K562 (cell line): ENCODE data around the gene UCHL5. TPM values are rescaled to one million over a fixed set of nuclear protein-coding genes. Genes with fewer than 3 reads are reported as not detected.

ENCODE experiments used
- ATF7 ChIP-seq: fragments of 450-650 bp; IDR thresholded peaks from 2 replicates; pipeline ENCODE4 v1.7.1; 2014; ENCODE audit warnings: mild to moderate bottlenecking, moderate library complexity
- CREM ChIP-seq: IDR thresholded peaks from 2 replicates; pipeline ENCODE4 v1.6.1; 2014; ENCODE audit warnings: antibody characterized with exemption, low read depth
- E4F1 ChIP-seq: fragments of 250-450 bp; sonication (Bioruptor Pico); IDR thresholded peaks from 2 replicates; pipeline ENCODE4 v1.5.0; 2021; ENCODE audit warnings: mild to moderate bottlenecking, borderline replicate concordance
- GATA2 ChIP-seq: sonication (generic); formaldehyde crosslinking; IDR thresholded peaks from 2 replicates; pipeline ENCODE4 v1.4.0; 2020; ENCODE audit warnings: mild to moderate bottlenecking, missing genetic modification reagents
- HOMEZ ChIP-seq: fragments of 250-450 bp; sonication (Bioruptor Pico); IDR thresholded peaks from 2 replicates; pipeline ENCODE4 v1.4.0; 2020; ENCODE audit warnings: mild to moderate bottlenecking, moderate library complexity
- PTTG1 ChIP-seq: fragments of 450-650 bp; IDR thresholded peaks from 2 replicates; pipeline ENCODE4 v1.6.1; 2016; ENCODE audit warnings: low read depth, mild to moderate bottlenecking, missing genetic modification characterization, missing compliant biosample characterization
- SREBF2 ChIP-seq: sonication (generic); formaldehyde crosslinking; IDR thresholded peaks from 2 replicates; pipeline ENCODE4 v1.4.0; 2020; ENCODE audit warnings: mild to moderate bottlenecking, missing genetic modification reagents
- STAT6 ChIP-seq: sonication (generic); formaldehyde crosslinking; IDR thresholded peaks from 2 replicates; pipeline ENCODE4 v1.8.1; 2023; ENCODE audit warnings: mild to moderate bottlenecking, missing genetic modification reagents
- TCF3 ChIP-seq: sonication (generic); formaldehyde crosslinking; IDR thresholded peaks from 2 replicates; pipeline ENCODE4 v1.4.0; 2020; ENCODE audit warnings: mild to moderate bottlenecking, missing genetic modification reagents
- YY1 ChIP-seq, 3 experiments: IDR thresholded peaks; 2 replicates each; pipeline ENCODE4 v1.6.1; 2011; ENCODE audit warnings: low read length in 2 of 3, mild to moderate bottlenecking in 2 of 3, moderate library complexity in 2 of 3, borderline replicate concordance in 1 of 3, control low read depth in 1 of 3, low read depth in 1 of 3; ENCODE audit not compliant: insufficient read depth in 3 of 3, insufficient replicate concordance in 2 of 3, control insufficient read depth in 1 of 3, insufficient read length in 1 of 3; ENCODE audit errors: extremely low read depth in 1 of 3
- ZFX ChIP-seq: sonication (generic); formaldehyde crosslinking; IDR thresholded peaks from 2 replicates; pipeline ENCODE4 v1.8.0; 2022; ENCODE audit warnings: mild to moderate bottlenecking, missing genetic modification reagents, moderate library complexity
- ZNF41 ChIP-seq: fragments of 250-450 bp; sonication (Bioruptor Pico); conservative IDR thresholded peaks from 2 replicates; pipeline ENCODE4 v1.4.0; 2020; ENCODE audit warnings: mild to moderate bottlenecking
- ZNF551 ChIP-seq: fragments of 250-450 bp; sonication (Bioruptor Pico); IDR thresholded peaks from 2 replicates; pipeline ENCODE4 v1.5.0; 2021; ENCODE audit warnings: mild to moderate bottlenecking, moderate library complexity
- ZNF584 ChIP-seq: fragments of 200-800 bp; sonication (Bioruptor generic); IDR thresholded peaks from 2 replicates; pipeline ENCODE4 v1.6.1; 2016; ENCODE audit warnings: low read depth, mild to moderate bottlenecking, missing genetic modification characterization, missing compliant biosample characterization
- ZNF644 ChIP-seq: fragments of 200-800 bp; sonication (Bioruptor generic); IDR thresholded peaks from 2 replicates; pipeline ENCODE4 v1.6.1; 2016; ENCODE audit warnings: low read depth, missing genetic modification characterization, missing compliant biosample characterization
- polyA plus RNA-seq, 8 experiments: library from polyadenylated mRNA; depleted of rRNA in 4 of 8; stranded (reverse) in 5 of 8; unstranded in 3 of 8; fragments of >200 nt; fragmentation: Nextera tagmentation in 2 of 8; fragmentation: Illumina TruSeq in 1 of 8; extraction: Ambion mirVana in 2 of 8; extraction: Trizol in 1 of 8; gene quantifications; 2 replicates each; pipeline versions ENCODE4 v1.2.1 to v1.2.3, GENCODE V29; 2011 to 2014; ENCODE audit warnings: inconsistent platforms in 1 of 8, missing spikeins in 1 of 8
- total RNA-seq, 7 experiments: library from RNA; depleted of rRNA in 6 of 7; stranded (reverse); fragments of >200 nt in 6 of 7; fragmentation: Illumina TruSeq in 2 of 7; extraction: Trizol in 2 of 7; gene quantifications; 2 replicates each; pipeline versions ENCODE4 v1.2.1 to v1.2.3, GENCODE V29; 2011 to 2021; ENCODE audit warnings: low replicate concordance in 1 of 7
- TF ChIP-seq, protein P1 (sequence below), 2 experiments: fragments of 250-450 bp in 1 of 2; fragments of 450-650 bp in 1 of 2; sonication (Bioruptor Pico) in 1 of 2; IDR thresholded peaks; 2 replicates each; pipeline versions ENCODE4 v1.6.1 to v1.8.0; 2016 to 2021; ENCODE audit warnings: mild to moderate bottlenecking in 2 of 2, moderate library complexity in 2 of 2, missing compliant biosample characterization in 1 of 2, missing genetic modification characterization in 1 of 2
- TF ChIP-seq, protein P2 (sequence below): fragments of 450-650 bp; formaldehyde crosslinking; IDR thresholded peaks from 2 replicates; pipeline ENCODE4 v1.4.0; 2022; ENCODE audit warnings: missing genetic modification characterization

The UCHL5 gene
- total and polyA plus RNA-seq, 9 of the 15 experiments (the other 6 are each of a cell fraction or from before 2014, with no cell fraction given): 61.0 to 206 (median 122) TPM

DNA sequence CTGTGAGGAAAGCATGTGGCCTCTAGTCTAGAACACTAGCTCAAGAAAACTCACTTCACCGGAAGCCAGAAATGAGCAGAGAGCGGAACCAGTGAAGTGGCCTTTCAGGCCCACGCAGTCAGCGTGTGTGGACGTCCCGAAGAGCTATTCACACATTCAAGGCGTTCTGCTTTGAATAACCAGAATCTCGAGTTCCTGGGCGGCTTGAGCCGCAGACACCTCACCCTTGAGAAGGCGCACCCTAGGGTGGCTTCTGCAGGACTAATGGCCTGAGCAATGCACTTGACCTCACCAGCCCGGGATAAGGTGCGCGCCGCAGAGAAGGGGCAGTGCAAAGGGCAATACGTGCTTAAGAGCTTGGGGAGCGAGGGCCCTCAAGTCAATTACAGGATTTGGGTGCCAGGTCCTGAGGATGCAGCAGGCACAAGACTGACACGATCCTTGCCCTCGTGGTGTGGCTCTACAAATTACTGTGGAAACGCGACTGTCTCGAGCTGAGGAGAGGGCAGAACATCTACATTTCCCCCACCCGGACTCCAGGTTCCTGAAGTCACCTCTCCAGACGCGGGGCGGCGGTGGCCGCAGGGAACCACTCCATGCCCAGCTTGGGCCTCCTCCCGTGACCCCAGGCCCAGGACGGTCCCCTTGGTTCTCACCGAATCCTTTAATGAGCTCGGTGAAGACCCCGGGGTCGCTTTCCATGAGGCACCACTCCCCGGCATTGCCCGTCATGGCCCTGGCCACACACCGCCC, 455 bp downstream of the UCHL5 start (continued):
- peak; percentile 28; the same call in 1 of the 2 replicates for TF ChIP-seq STAT6 (CRISPR knock-in tag)
- TF ChIP-seq, protein P1, sequence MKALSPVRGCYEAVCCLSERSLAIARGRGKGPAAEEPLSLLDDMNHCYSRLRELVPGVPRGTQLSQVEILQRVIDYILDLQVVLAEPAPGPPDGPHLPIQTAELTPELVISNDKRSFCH (CRISPR knock-in tag; IDR thresholded peaks at IDR 0.05): no peak
- TF ChIP-seq, protein P1 (tag; IDR thresholded peaks at IDR 0.05): no peak
- TF ChIP-seq YY1 (IDR thresholded peaks at IDR 0.05; ENCODE audit: borderline replicate concordance in 1 of 3, control insufficient read depth in 1 of 3, extremely low read depth in 1 of 3, insufficient read depth in 3 of 3, insufficient read length in 1 of 3, insufficient replicate concordance in 2 of 3, low read depth in 1 of 3, low read length in 2 of 3): peak in 2 of 3 experiments; percentile 17 to 51
- no peak for TF ChIP-seq E4F1 (CRISPR knock-in tag)
- no peak for TF ChIP-seq CREM
- TF ChIP-seq PTTG1 (tag): no peak
- TF ChIP-seq TCF3: no peak
- TF ChIP-seq ZNF551 (CRISPR knock-in tag): peak; percentile 38; the same call in 1 of the 2 replicates
- no peak for TF ChIP-seq GATA2 (CRISPR knock-in tag)
- TF ChIP-seq ZNF41 (CRISPR knock-in tag): peak; percentile 39; the same call in 1 of the 2 replicates
- TF ChIP-seq ZNF644 (tag): no peak
- TF ChIP-seq HOMEZ (CRISPR knock-in tag): 0 out of 2 replicates have a peak, but pooled peaks have one; percentile 50
- no peak for TF ChIP-seq ATF7
- TF ChIP-seq ZFX: no peak; the same call in 1 of the 2 replicates
- TF ChIP-seq ZNF584: no peak
- TF ChIP-seq, protein P2, sequence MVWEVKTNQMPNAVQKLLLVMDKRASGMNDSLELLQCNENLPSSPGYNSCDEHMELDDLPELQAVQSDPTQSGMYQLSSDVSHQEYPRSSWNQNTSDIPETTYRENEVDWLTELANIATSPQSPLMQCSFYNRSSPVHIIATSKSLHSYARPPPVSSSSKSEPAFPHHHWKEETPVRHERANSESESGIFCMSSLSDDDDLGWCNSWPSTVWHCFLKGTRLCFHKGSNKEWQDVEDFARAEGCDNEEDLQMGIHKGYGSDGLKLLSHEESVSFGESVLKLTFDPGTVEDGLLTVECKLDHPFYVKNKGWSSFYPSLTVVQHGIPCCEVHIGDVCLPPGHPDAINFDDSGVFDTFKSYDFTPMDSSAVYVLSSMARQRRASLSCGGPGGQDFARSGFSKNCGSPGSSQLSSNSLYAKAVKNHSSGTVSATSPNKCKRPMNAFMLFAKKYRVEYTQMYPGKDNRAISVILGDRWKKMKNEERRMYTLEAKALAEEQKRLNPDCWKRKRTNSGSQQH (CRISPR knock-in tag): 0 out of 2 replicates have a peak, but pooled peaks have one; percentile 2
- TF ChIP-seq SREBF2 (CRISPR knock-in tag): no peak
